HepG2 (cell line): Measurements from ENCODE around the gene FGF18. TPM values are rescaled to one million over a fixed set of nuclear protein-coding genes. Genes with fewer than 3 reads are reported as not detected.
A peak's percentile ranks its signal among the peaks of the same experiment; 100 is the strongest.

Experiments
- AKNA ChIP-seq: sonication (generic); formaldehyde crosslinking; IDR thresholded peaks from 2 replicates; pipeline ENCODE4 v1.4.0; 2020; ENCODE audit warnings: missing genetic modification reagents, borderline replicate concordance
- DRAP1 ChIP-seq: IDR thresholded peaks from 2 replicates; pipeline ENCODE4 v1.6.1; 2016; ENCODE audit warnings: missing genetic modification reagents, missing compliant biosample characterization
- HINFP ChIP-seq: sonication (generic); formaldehyde crosslinking; IDR thresholded peaks from 2 replicates; pipeline ENCODE4 v1.4.0; 2020; ENCODE audit warnings: low read depth, mild to moderate bottlenecking, missing genetic modification reagents
- MTA3 ChIP-seq: sonication (generic); formaldehyde crosslinking; IDR thresholded peaks from 2 replicates; pipeline ENCODE4 v1.4.0; 2020; ENCODE audit warnings: missing genetic modification reagents
- NFATC3 ChIP-seq: sonication (generic); formaldehyde crosslinking; IDR thresholded peaks from 2 replicates; pipeline ENCODE4 v1.5.1; 2020; ENCODE audit warnings: mild to moderate bottlenecking, missing genetic modification reagents
- RNF2 ChIP-seq: fragments of 450-650 bp; conservative IDR thresholded peaks from 2 replicates; pipeline ENCODE4 v1.6.1; 2016; ENCODE audit warnings: low read depth
- SNAPC4 ChIP-seq: sonication (generic); formaldehyde crosslinking; IDR thresholded peaks from 2 replicates; pipeline ENCODE4 v1.4.0; 2020; ENCODE audit warnings: mild to moderate bottlenecking, missing genetic modification reagents
- SP2 ChIP-seq: sonication (generic); formaldehyde crosslinking; IDR thresholded peaks from 2 replicates; pipeline ENCODE4 v1.5.1; 2020; ENCODE audit warnings: mild to moderate bottlenecking, missing genetic modification reagents
- SRY ChIP-seq: sonication (generic); formaldehyde crosslinking; IDR thresholded peaks from 2 replicates; pipeline ENCODE4 v1.8.0; 2022; ENCODE audit warnings: mild to moderate bottlenecking, missing genetic modification reagents
- ZNF691 ChIP-seq: sonication (generic); formaldehyde crosslinking; IDR thresholded peaks from 2 replicates; pipeline ENCODE4 v1.4.0; 2020; ENCODE audit warnings: missing genetic modification reagents, low read depth, mild to moderate bottlenecking, borderline replicate concordance
- ZNF781 ChIP-seq: sonication (generic); formaldehyde crosslinking; IDR thresholded peaks from 2 replicates; pipeline ENCODE4 v1.5.1; 2020; ENCODE audit warnings: borderline replicate concordance, mild to moderate bottlenecking, missing genetic modification reagents; ENCODE audit errors: not compliant biosample characterization
- polyA plus RNA-seq, 8 experiments: library from polyadenylated mRNA; depleted of rRNA in 3 of 8; stranded (reverse) in 7 of 8; unstranded in 1 of 8; fragments of >200 nt; fragmentation: Illumina TruSeq in 4 of 8; extraction: Trizol in 4 of 8; gene quantifications; 2 replicates each; pipeline versions ENCODE4 v1.2.1 to v1.2.3, GENCODE V29; 2011 to 2016; ENCODE audit warnings: low read depth in 4 of 8, missing spikeins in 1 of 8, mixed read lengths in 1 of 8; ENCODE audit not compliant: insufficient read depth in 1 of 8
- total RNA-seq, 5 experiments: library from RNA; depleted of rRNA; stranded (reverse); fragments of >200 nt; fragmentation: Illumina TruSeq; extraction: Trizol; gene quantifications; 2 replicates each; pipeline ENCODE4 v1.2.3, GENCODE V29; 2016; ENCODE audit warnings: low read depth in 1 of 5

FGF18 gene
- total and polyA plus RNA-seq, 2 of the 13 experiments (the other 11 are each of a cell fraction or from before 2014, with no cell fraction given) = not detected

- TF ChIP-seq ZNF691 (0 out of 2 replicates have a peak, but pooled peaks have one; percentile 60), SP2 (CRISPR knock-in tag) (no peak; the same call in 1 of the 2 replicates), NFATC3 (CRISPR knock-in tag) (no peak), SNAPC4 (CRISPR knock-in tag) (0 out of 2 replicates have a peak, but pooled peaks have one; percentile 56), MTA3 (CRISPR knock-in tag) (no peak), ZNF781 (CRISPR knock-in tag) (peak; percentile 36), AKNA (CRISPR knock-in tag) (0 out of 2 replicates have a peak, but pooled peaks have one; percentile 61), HINFP (CRISPR knock-in tag) (peak; percentile 54; the same call in 1 of the 2 replicates), RNF2 (peak; percentile 91), DRAP1 (CRISPR knock-in tag) (peak; percentile 59; the same call in 1 of the 2 replicates), SRY (CRISPR knock-in tag) (peak; percentile 93)
Measured at GRCh38 chr5:171387970-171388815, 31.3 kb upstream of the FGF18 start (continued).
